Endothelial cell of umbilical vein (primary cell): ENCODE results near the gene SEC24C. TPM values are rescaled to one million over a fixed set of nuclear protein-coding genes. Genes with fewer than 3 reads are reported as not detected.
A peak's percentile ranks its signal among the peaks of the same experiment; 100 is the strongest.

Experiments
- BruUV-seq: library from RNA; stranded (reverse); fragments of 400-500 nt; replicated peaks from 2 replicates; lab custom pipeline; 2021; lab: Mats Ljungman, UMichigan
- CTCF ChIA-PET: fragments of 300-600, 350-600 bp; sonication (Branson Sonifier 250); formaldehyde crosslinking; loops from one replicate; lab custom pipeline; 2021; ENCODE audit warnings: antibody characterized with exemption, inconsistent platforms; lab: Charles Lee
- POLR2A ChIA-PET: fragments of 300-600, 350-600 bp; sonication (Branson Sonifier 250); formaldehyde crosslinking; loops from one replicate; lab custom pipeline; 2021; ENCODE audit warnings: antibody characterized with exemption, inconsistent platforms; lab: Charles Lee
- DNase-seq: peaks from one replicate; pipeline ENCODE4 v3.0.0-alpha.2; 2011; ENCODE audit warnings: low read depth, low spot score
- FAIRE-seq: peaks from 2 replicates; lab custom pipeline; 2011; peaks lifted over from hg19 to GRCh38; lab: Jason Lieb, UNC
- H2AFZ ChIP-seq: 2 replicates; pipeline ENCODE4 v1.6.0; 2012; ENCODE audit warnings: low read depth, low read length, control low read depth, inconsistent platforms
- H3K27ac ChIP-seq: 2 replicates; pipeline ENCODE4 v1.5.1; 2011; ENCODE audit warnings: low read depth, mild to moderate bottlenecking, control low read depth, low read length, moderate library complexity; ENCODE audit not compliant: insufficient read depth
- H3K27me3 ChIP-seq, 2 experiments: 2 replicates each; pipeline versions ENCODE4 v1.6.0 to v1.6.1; 2011; ENCODE audit warnings: low read length in 2 of 2, mixed read lengths in 1 of 2; ENCODE audit not compliant: control insufficient read depth in 2 of 2, insufficient read depth in 2 of 2
- H3K36me3 ChIP-seq, 2 experiments: 2 replicates in 1 of 2; 3 replicates in 1 of 2; pipeline ENCODE4 v1.5.1; 2011; ENCODE audit warnings: low read length in 2 of 2, mild to moderate bottlenecking in 1 of 2, moderate library complexity in 1 of 2; ENCODE audit not compliant: control insufficient read depth in 2 of 2, insufficient read depth in 2 of 2; ENCODE audit errors: extremely low read depth in 1 of 2
- H3K4me1 ChIP-seq: 3 replicates; pipeline ENCODE4 v1.5.1; 2011; ENCODE audit warnings: mild to moderate bottlenecking, low read length; ENCODE audit not compliant: control insufficient read depth, insufficient read depth; ENCODE audit errors: extremely low read depth
- H3K4me2 ChIP-seq: 2 replicates; pipeline ENCODE4 v1.6.1; 2011; ENCODE audit warnings: low read length, control low read depth, mixed read lengths; ENCODE audit not compliant: insufficient read depth
- H3K4me3 ChIP-seq, 3 experiments: fragments of 200-600 bp in 1 of 3; sonication (generic), shearing (Covaris generic) in 1 of 3; replicated peaks in 1 of 3; 2 replicates each; pipeline ENCODE4 v1.5.1; 2011 to 2016; ENCODE audit warnings: control low read depth in 3 of 3, low read length in 3 of 3, mild to moderate bottlenecking in 2 of 3, inconsistent platforms in 1 of 3, low read depth in 1 of 3, moderate library complexity in 1 of 3; ENCODE audit not compliant: insufficient read depth in 1 of 3
- H3K79me2 ChIP-seq: 2 replicates; pipeline ENCODE4 v1.6.0; 2012; ENCODE audit warnings: low read length, inconsistent platforms; ENCODE audit not compliant: control insufficient read depth, insufficient read depth
- H3K9ac ChIP-seq: replicated peaks from 2 replicates; pipeline ENCODE3; 2011; ENCODE audit warnings: low read length, control low read depth; ENCODE audit not compliant: insufficient read depth; ENCODE audit errors: extremely low read depth
- H3K9me1 ChIP-seq: replicated peaks from 3 replicates; pipeline ENCODE4 v1.6.0; 2011; ENCODE audit warnings: mild to moderate bottlenecking, low read length; ENCODE audit not compliant: control insufficient read depth, insufficient read depth; ENCODE audit errors: extremely low read depth
- H3K9me3 ChIP-seq: replicated peaks from 2 replicates; pipeline ENCODE4 v1.5.1; 2012; ENCODE audit warnings: low read length, inconsistent platforms; ENCODE audit not compliant: control insufficient read depth, insufficient read depth
- H4K20me1 ChIP-seq: replicated peaks from 2 replicates; pipeline ENCODE3; 2011; ENCODE audit warnings: mild to moderate bottlenecking, low read length; ENCODE audit not compliant: control insufficient read depth, insufficient read depth; ENCODE audit errors: extremely low read depth
- EZH2 ChIP-seq: IDR thresholded peaks from 2 replicates; pipeline ENCODE4 v1.6.1; 2012; ENCODE audit warnings: borderline replicate concordance, low read depth, mild to moderate bottlenecking, moderate library complexity, low read length, inconsistent platforms; ENCODE audit not compliant: severe bottlenecking
- FOS ChIP-seq: IDR thresholded peaks from 2 replicates; pipeline ENCODE4 v1.6.1; 2011; ENCODE audit warnings: mild to moderate bottlenecking, low read length, moderate library complexity, borderline replicate concordance; ENCODE audit not compliant: insufficient read depth
- GATA2 ChIP-seq: IDR thresholded peaks from 2 replicates; pipeline ENCODE4 v1.7.0; 2011; ENCODE audit warnings: low read depth, mild to moderate bottlenecking, moderate library complexity, mixed read lengths, low read length; ENCODE audit not compliant: insufficient read length, insufficient read depth
- JUN ChIP-seq: IDR thresholded peaks from 2 replicates; pipeline ENCODE4 v1.6.1; 2011; ENCODE audit warnings: borderline replicate concordance, low read depth; ENCODE audit not compliant: insufficient read length, insufficient read depth
- MYC ChIP-seq: IDR thresholded peaks from one replicate; pipeline ENCODE4 v1.6.1; 2011; ENCODE audit warnings: mild to moderate bottlenecking, low read depth, low read length
- POLR2A ChIP-seq: IDR thresholded peaks from 2 replicates; pipeline ENCODE4 v1.6.1; 2012; ENCODE audit warnings: low read depth, mild to moderate bottlenecking, control low read depth, low read length
- POLR2AphosphoS5 ChIP-seq: IDR thresholded peaks from 2 replicates; pipeline ENCODE4 v1.6.1; 2012; ENCODE audit warnings: low read depth, mild to moderate bottlenecking, control low read depth, low read length, moderate library complexity; ENCODE audit not compliant: insufficient read depth
- dilution Hi-C: fragments of 300-500 bp; cut with MboI; formaldehyde crosslinking; loops from one replicate; pipeline ENCODE4 v1.15.0; 2019; ENCODE audit warnings: low sequenced_read_pairs; ENCODE audit not compliant: extremely low pct_ligation_motif_present
- intact Hi-C: fragments of 100-400 bp; cut with micrococcal nuclease; formaldehyde crosslinking; loops from one replicate; pipeline ENCODE4 v1.10.0; 2022
- polyA plus RNA-seq, 4 experiments: library from polyadenylated mRNA; depleted of rRNA in 3 of 4; stranded (reverse) in 3 of 4; unstranded in 1 of 4; fragments of >200 nt; gene quantifications; 2 replicates each; pipeline versions ENCODE4 v1.2.1 to v1.2.3, GENCODE V29; 2011 to 2012; ENCODE audit warnings: missing spikeins in 1 of 4
- total RNA-seq: library from RNA; stranded (reverse); gene quantifications from 2 replicates; pipeline ENCODE4 v1.2.3, GENCODE V29; 2021
- TF ChIP-seq, protein P1 (sequence below), 2 donors: IDR thresholded peaks; 1 replicate in 1 of 2; 2 replicates in 1 of 2; pipeline ENCODE4 v1.5.1; 2011; ENCODE audit warnings: low read length in 2 of 2, mild to moderate bottlenecking in 2 of 2, moderate library complexity in 2 of 2, control low read depth in 1 of 2, inconsistent platforms in 1 of 2, low read depth in 1 of 2; ENCODE audit not compliant: insufficient read depth in 1 of 2; ENCODE audit errors: extremely low read depth in 1 of 2
- TF ChIP-seq, protein P2 (sequence below): IDR thresholded peaks from 2 replicates; pipeline ENCODE4 v1.6.1; 2011; ENCODE audit not compliant: insufficient read depth, insufficient read length

Gene SEC24C
- total and polyA plus RNA-seq, 2 donors (not counting 3 experiments of a cell fraction or from before 2014, with no cell fraction given) = 95.5 to 108 TPM

DNA sequence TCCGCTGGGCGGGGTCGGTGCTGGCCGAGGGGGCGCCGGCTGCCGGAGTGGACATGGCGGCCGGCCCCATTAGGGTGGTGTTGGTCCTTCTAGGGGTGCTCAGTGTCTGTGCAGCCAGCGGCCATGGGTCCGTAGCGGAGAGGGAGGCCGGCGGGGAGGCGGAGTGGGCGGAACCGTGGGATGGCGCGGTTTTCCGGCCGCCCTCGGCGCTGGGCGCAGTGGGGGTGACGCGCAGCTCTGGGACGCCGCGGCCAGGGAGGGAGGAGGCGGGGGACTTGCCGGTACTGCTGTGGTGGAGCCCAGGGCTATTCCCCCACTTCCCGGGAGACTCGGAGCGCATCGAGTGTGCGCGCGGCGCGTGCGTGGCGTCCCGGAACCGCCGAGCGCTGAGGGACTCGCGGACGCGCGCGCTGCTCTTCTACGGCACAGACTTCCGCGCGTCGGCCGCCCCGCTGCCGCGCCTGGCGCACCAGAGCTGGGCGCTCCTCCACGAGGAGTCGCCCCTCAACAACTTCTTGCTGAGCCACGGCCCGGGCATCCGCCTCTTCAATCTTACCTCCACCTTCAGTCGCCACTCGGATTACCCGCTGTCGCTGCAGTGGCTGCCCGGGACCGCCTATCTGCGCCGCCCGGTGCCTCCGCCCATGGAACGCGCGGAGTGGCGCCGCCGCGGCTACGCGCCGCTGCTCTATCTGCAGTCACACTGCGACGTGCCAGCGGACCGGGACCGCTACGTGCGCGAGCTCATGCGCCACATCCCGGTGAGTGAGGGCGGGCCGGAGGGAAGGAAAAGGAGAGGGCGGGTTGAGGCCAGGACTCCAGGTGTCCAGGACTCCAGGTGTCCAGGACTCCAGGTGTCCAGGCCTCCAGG, 28.3 kb downstream of the SEC24C start:
- ChIA-PET CTCF (interaction anchor here (0.7 to 8.3 kb wide), 6 partner anchors 9 to 106 kb away, joined by 3 to 69 read pairs (median 4); partner anchors contain the start of gene CHCHD1), POLR2A (interaction anchor here (0.5 to 2.8 kb wide), 4 partner anchors 10 to 227 kb away, joined by 3 to 11 read pairs (median 4); partner anchors contain the start of gene CHCHD1)
- no peaks in the 10 kb centered on the region for H3K9me3 ChIP-seq
- no peaks in the 10 kb centered on the region for H3K27me3 ChIP-seq
- H3K79me2 ChIP-seq = peaks cover 36% of the 10 kb centered on the region
- peak overlapping the region; percentile 55 for H2AFZ ChIP-seq
- peak overlapping the region; percentile 80 for H3K9ac ChIP-seq
- BruUV-seq = no TSS peak
- intact Hi-C loops = loop anchor here (1.0 to 5.0 kb wide), 4 partner anchors 13 to 107 kb away; partner anchors contain the start of genes NDST2, SEC24C and ZSWIM8
- FAIRE-seq (peak; percentile 86), DNase-seq (peak; percentile 80)
- no peaks in the 10 kb centered on the region for H4K20me1 ChIP-seq
- H3K4me3 ChIP-seq = peak overlapping the region; percentile 40 to 85 (median 79)
- dilution Hi-C loops = no loop called here
- H3K27ac ChIP-seq = peak overlapping the region; percentile 72
- H3K4me2 ChIP-seq = peak overlapping the region; percentile 93
- peaks cover 12 to 34% of the 10 kb centered on the region in 2 experiments for H3K36me3 ChIP-seq
- TF ChIP-seq GATA2 = no peak
- no peak for TF ChIP-seq FOS
- TF ChIP-seq, protein P1, sequence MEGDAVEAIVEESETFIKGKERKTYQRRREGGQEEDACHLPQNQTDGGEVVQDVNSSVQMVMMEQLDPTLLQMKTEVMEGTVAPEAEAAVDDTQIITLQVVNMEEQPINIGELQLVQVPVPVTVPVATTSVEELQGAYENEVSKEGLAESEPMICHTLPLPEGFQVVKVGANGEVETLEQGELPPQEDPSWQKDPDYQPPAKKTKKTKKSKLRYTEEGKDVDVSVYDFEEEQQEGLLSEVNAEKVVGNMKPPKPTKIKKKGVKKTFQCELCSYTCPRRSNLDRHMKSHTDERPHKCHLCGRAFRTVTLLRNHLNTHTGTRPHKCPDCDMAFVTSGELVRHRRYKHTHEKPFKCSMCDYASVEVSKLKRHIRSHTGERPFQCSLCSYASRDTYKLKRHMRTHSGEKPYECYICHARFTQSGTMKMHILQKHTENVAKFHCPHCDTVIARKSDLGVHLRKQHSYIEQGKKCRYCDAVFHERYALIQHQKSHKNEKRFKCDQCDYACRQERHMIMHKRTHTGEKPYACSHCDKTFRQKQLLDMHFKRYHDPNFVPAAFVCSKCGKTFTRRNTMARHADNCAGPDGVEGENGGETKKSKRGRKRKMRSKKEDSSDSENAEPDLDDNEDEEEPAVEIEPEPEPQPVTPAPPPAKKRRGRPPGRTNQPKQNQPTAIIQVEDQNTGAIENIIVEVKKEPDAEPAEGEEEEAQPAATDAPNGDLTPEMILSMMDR (IDR thresholded peaks at IDR 0.05; ENCODE audit: extremely low read depth in 1 of 2, insufficient read depth in 1 of 2, low read depth in 1 of 2, low read length in 2 of 2) = no peak
- TF ChIP-seq POLR2A = peak; percentile 89
- TF ChIP-seq, protein P2, sequence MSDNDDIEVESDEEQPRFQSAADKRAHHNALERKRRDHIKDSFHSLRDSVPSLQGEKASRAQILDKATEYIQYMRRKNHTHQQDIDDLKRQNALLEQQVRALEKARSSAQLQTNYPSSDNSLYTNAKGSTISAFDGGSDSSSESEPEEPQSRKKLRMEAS = no peak
- no peak for TF ChIP-seq JUN
- TF ChIP-seq EZH2 = no peak
- TF ChIP-seq MYC = no peak
- TF ChIP-seq POLR2AphosphoS5 = peak; percentile 94
- H3K9me1 ChIP-seq = no peaks in the 10 kb centered on the region
- peaks cover 20% of the 10 kb centered on the region for H3K4me1 ChIP-seq
